ENCODE measurements around the gene RYR1.

Gene RYR1

GRCh38 chr19:38441657-38442348 is 8.3 kb downstream of the RYR1 start:
- H3K4me3 ChIP-seq (ENCODE audit: low read depth, low read length) = no peak overlapping the region
- peak; percentile 17 for TF ChIP-seq CTCF (conservative IDR thresholded peaks at IDR 0.05; ENCODE audit: low read depth, low read length)
- no peak for DNase-seq (ENCODE audit: low read depth)

GRCh38 chr19:38442736-38443135 is 9.2 kb downstream of the RYR1 start:
- no peak for TF ChIP-seq CTCF (conservative IDR thresholded peaks at IDR 0.05; ENCODE audit: low read depth, low read length)
- no peak overlapping the region for H3K4me3 ChIP-seq (ENCODE audit: low read depth, low read length)
- DNase-seq (ENCODE audit: low read depth) = no peak

- no peak for TF ChIP-seq CTCF (conservative IDR thresholded peaks at IDR 0.05; ENCODE audit: low read depth, low read length)
- no peak for DNase-seq (ENCODE audit: low read depth)
- H3K4me3 ChIP-seq (ENCODE audit: low read depth, low read length) = no peak overlapping the region
These were observed 10.0 kb downstream of the RYR1 start for GRCh38 chr19:38443458-38443999.

- TF ChIP-seq CTCF (conservative IDR thresholded peaks at IDR 0.05; ENCODE audit: low read depth, low read length) = no peak
- no peak overlapping the region for H3K4me3 ChIP-seq (ENCODE audit: low read depth, low read length)
- no peak for DNase-seq (ENCODE audit: low read depth)
These were observed 10.5 kb downstream of the RYR1 start for GRCh38 chr19:38444026-38444425.

- no peak overlapping the region for H3K4me3 ChIP-seq (ENCODE audit: low read depth, low read length)
- TF ChIP-seq CTCF (conservative IDR thresholded peaks at IDR 0.05; ENCODE audit: low read depth, low read length) = no peak
- DNase-seq (ENCODE audit: low read depth) = no peak
These were observed 11.9 kb downstream of the RYR1 start for GRCh38 chr19:38445362-38445761.

- H3K4me3 ChIP-seq (ENCODE audit: low read depth, low read length) = no peak overlapping the region
- no peak for DNase-seq (ENCODE audit: low read depth)
- no peak for TF ChIP-seq CTCF (conservative IDR thresholded peaks at IDR 0.05; ENCODE audit: low read depth, low read length)
These were observed 14.7 kb downstream of the RYR1 start for GRCh38 chr19:38448225-38448624.

- no peak overlapping the region for H3K4me3 ChIP-seq (ENCODE audit: low read depth, low read length)
- no peak for TF ChIP-seq CTCF (conservative IDR thresholded peaks at IDR 0.05; ENCODE audit: low read depth, low read length)
- DNase-seq (ENCODE audit: low read depth) = no peak
These were observed 16.0 kb downstream of the RYR1 start for GRCh38 chr19:38449518-38449917.

All from choroid plexus epithelial cell (primary cell).